Chondrocyte (in vitro differentiated cells): ENCODE data around the gene KPNA1. TPM values are rescaled to one million over a fixed set of nuclear protein-coding genes. Genes with fewer than 3 reads are reported as not detected.

Experiments used
- DNase-seq: peaks from one replicate; pipeline ENCODE4 v3.0.0; 2021; ENCODE audit warnings: mixed read lengths, low spot score
- H3K27ac Mint-ChIP-seq: one replicate; pipeline ENCODE4 v1.8.0; 2021; ENCODE audit warnings: mild to moderate bottlenecking, moderate library complexity, mixed read lengths; ENCODE audit not compliant: unreplicated experiment
- H3K27me3 Mint-ChIP-seq: 2 replicates; pipeline ENCODE4 v1.8.0; 2021; ENCODE audit warnings: low read depth, mixed read lengths
- H3K36me3 Mint-ChIP-seq: 2 replicates; pipeline ENCODE4 v1.8.0; 2021; ENCODE audit warnings: low read depth, mixed read lengths
- H3K4me1 Mint-ChIP-seq: 2 replicates; pipeline ENCODE4 v1.8.0; 2021; ENCODE audit warnings: low read depth, mild to moderate bottlenecking, mixed read lengths
- H3K4me3 Mint-ChIP-seq: one replicate; pipeline ENCODE4 v1.8.0; 2021; ENCODE audit warnings: mild to moderate bottlenecking, moderate library complexity, mixed read lengths; ENCODE audit not compliant: unreplicated experiment
- H3K9me3 Mint-ChIP-seq: 2 replicates; pipeline ENCODE4 v1.8.0; 2021; ENCODE audit warnings: low read depth, mixed read lengths
- total RNA-seq: library from RNA; stranded (reverse); gene quantifications from 3 replicates; pipeline ENCODE4 v1.2.1, GENCODE V29; 2021
- TF ChIP-seq, protein P1 (sequence below): fragments of 200-600 bp; sonication (generic); IDR thresholded peaks from 2 replicates; pipeline ENCODE4 v1.5.0; 2021; ENCODE audit warnings: antibody characterized with exemption, mild to moderate bottlenecking, moderate library complexity

Gene KPNA1
- total RNA-seq, 1 donor from 2014 or later, result 85.6 TPM

GRCh38 chr3:122405015-122405414 lies 109.7 kb downstream of the KPNA1 start:
- Mint-ChIP-seq H3K4me1 (no peaks in the 10 kb centered on the region), H3K9me3 (no peaks in the 10 kb centered on the region), H3K4me3 (no peak overlapping the region), H3K27me3 (no peaks in the 10 kb centered on the region), H3K27ac (no peak overlapping the region), H3K36me3 (peaks cover 9% of the 10 kb centered on the region)
- DNase-seq, result no peak
- TF ChIP-seq, protein P1, sequence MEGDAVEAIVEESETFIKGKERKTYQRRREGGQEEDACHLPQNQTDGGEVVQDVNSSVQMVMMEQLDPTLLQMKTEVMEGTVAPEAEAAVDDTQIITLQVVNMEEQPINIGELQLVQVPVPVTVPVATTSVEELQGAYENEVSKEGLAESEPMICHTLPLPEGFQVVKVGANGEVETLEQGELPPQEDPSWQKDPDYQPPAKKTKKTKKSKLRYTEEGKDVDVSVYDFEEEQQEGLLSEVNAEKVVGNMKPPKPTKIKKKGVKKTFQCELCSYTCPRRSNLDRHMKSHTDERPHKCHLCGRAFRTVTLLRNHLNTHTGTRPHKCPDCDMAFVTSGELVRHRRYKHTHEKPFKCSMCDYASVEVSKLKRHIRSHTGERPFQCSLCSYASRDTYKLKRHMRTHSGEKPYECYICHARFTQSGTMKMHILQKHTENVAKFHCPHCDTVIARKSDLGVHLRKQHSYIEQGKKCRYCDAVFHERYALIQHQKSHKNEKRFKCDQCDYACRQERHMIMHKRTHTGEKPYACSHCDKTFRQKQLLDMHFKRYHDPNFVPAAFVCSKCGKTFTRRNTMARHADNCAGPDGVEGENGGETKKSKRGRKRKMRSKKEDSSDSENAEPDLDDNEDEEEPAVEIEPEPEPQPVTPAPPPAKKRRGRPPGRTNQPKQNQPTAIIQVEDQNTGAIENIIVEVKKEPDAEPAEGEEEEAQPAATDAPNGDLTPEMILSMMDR, result no peak

DNA sequence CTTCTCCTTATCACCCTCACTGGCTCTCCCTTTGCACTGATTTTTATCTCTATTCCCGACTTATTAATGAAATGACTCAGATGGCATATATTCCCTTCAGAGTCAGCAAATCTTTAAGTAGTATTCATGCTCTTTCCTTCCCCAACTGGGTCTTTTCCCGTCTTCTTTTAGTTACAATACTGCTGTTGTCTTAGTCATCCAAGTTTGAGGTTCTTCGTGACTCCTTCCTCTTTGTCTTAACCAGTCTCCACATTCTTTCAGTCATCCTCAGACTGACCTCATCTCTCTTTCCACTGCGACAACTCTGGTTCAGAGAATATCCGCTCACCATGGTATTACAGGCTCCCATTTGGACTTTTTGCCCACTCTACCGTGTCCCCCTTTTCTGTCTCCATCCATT lies 111.2 kb downstream of the KPNA1 start:
- no peak overlapping the region for H3K4me3 Mint-ChIP-seq
- TF ChIP-seq, protein P1, result no peak
- no peaks in the 10 kb centered on the region for H3K4me1 Mint-ChIP-seq
- no peak for DNase-seq
- H3K9me3 Mint-ChIP-seq, result no peaks in the 10 kb centered on the region
- H3K27me3 Mint-ChIP-seq, result no peaks in the 10 kb centered on the region
- peaks cover 4% of the 10 kb centered on the region for H3K36me3 Mint-ChIP-seq
- H3K27ac Mint-ChIP-seq, result no peak overlapping the region

DNA sequence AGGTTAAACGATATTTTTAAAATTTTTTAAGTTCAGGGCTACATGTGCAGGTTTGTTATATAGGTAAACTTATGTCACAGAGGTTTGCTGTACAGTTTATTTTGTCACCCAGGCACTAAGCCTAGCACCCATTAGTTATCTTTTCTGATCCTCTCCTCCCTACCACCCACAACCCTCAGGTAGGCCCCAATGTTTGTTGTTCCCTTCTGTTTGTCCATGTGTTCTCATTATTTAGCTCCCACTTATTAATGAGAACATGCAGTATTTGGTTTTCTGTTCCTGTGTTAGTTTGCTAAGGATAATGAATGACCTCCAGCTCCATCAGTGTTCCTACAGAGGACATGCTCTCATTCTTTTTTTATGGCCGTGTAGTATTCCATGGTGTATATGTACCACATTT lies 115.8 kb downstream of the KPNA1 start:
- Mint-ChIP-seq H3K27me3 (no peaks in the 10 kb centered on the region), H3K4me1 (peaks cover 8% of the 10 kb centered on the region), H3K4me3 (no peak overlapping the region), H3K36me3 (peaks cover 3% of the 10 kb centered on the region), H3K27ac (no peak overlapping the region), H3K9me3 (no peaks in the 10 kb centered on the region)
- TF ChIP-seq, protein P1, result no peak
- DNase-seq, result no peak

GRCh38 chr3:122397201-122397600 lies 117.5 kb downstream of the KPNA1 start:
- TF ChIP-seq, protein P1, result no peak
- no peak overlapping the region for H3K27ac Mint-ChIP-seq
- H3K27me3 Mint-ChIP-seq, result no peaks in the 10 kb centered on the region
- H3K4me3 Mint-ChIP-seq, result no peak overlapping the region
- DNase-seq, result no peak
- peaks cover 13% of the 10 kb centered on the region for H3K4me1 Mint-ChIP-seq
- H3K36me3 Mint-ChIP-seq, result no peaks in the 10 kb centered on the region
- no peaks in the 10 kb centered on the region for H3K9me3 Mint-ChIP-seq

DNA sequence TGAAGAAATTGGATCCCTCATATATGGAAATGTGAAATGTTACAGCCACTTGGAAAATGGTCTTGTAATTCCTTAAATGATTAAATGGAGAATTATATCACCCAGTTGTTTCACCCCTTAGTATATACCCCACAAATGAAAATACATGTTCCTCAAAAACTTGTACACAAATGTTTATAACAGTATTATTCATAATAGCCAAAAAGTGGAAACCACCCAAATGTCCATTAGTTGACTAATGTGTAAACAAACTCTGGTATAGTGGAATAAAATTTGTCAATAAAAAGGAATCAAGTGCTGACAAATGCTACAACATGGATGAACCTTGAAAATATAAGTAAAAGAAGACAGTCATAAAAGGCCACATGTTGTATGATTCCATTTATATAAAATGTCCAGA lies 118.2 kb downstream of the KPNA1 start:
- peaks cover 13% of the 10 kb centered on the region for H3K4me1 Mint-ChIP-seq
- DNase-seq, result no peak
- H3K27me3 Mint-ChIP-seq, result no peaks in the 10 kb centered on the region
- no peak overlapping the region for H3K4me3 Mint-ChIP-seq
- no peaks in the 10 kb centered on the region for H3K9me3 Mint-ChIP-seq
- no peak overlapping the region for H3K27ac Mint-ChIP-seq
- TF ChIP-seq, protein P1, result no peak
- H3K36me3 Mint-ChIP-seq, result no peaks in the 10 kb centered on the region
